MM.1S (cell line): ENCODE data around the gene CHCHD3.

Experiments
- DNase-seq: peaks from one replicate; pipeline ENCODE4 v3.0.0-alpha.2; 2015
- H2AFZ ChIP-seq: fragments of 300-600 bp; sonication (generic); 2 replicates; pipeline ENCODE4 v1.6.0; 2016; ENCODE audit warnings: antibody characterized with exemption, low read length
- H3F3A ChIP-seq: fragments of 300-600 bp; sonication (generic); 2 replicates; pipeline ENCODE4 v1.6.1; 2016; ENCODE audit warnings: mild to moderate bottlenecking, antibody characterized with exemption, low read length, moderate library complexity, mixed read lengths; ENCODE audit not compliant: insufficient read depth
- H3K27ac ChIP-seq: fragments of 300-600 bp; sonication (generic); 2 replicates; pipeline ENCODE4 v1.5.1; 2016; ENCODE audit warnings: mild to moderate bottlenecking, low read length
- H3K27me3 ChIP-seq: fragments of 300-600 bp; sonication (generic); replicated peaks from 2 replicates; pipeline ENCODE4 v1.6.0; 2016; ENCODE audit warnings: low read length; ENCODE audit not compliant: insufficient read depth
- H3K36me3 ChIP-seq: fragments of 300-600 bp; sonication (generic); replicated peaks from 2 replicates; pipeline ENCODE4 v1.6.1; 2016; ENCODE audit warnings: mild to moderate bottlenecking, low read length, mixed read lengths; ENCODE audit not compliant: insufficient read depth
- H3K4me1 ChIP-seq: fragments of 300-600 bp; sonication (generic); 2 replicates; pipeline ENCODE4 v1.6.1; 2016; ENCODE audit warnings: low read length, mixed read lengths
- H3K4me2 ChIP-seq: fragments of 300-600 bp; sonication (generic); 2 replicates; pipeline ENCODE4 v1.6.0; 2016; ENCODE audit warnings: low read depth, low read length
- H3K4me3 ChIP-seq: fragments of 300-600 bp; sonication (generic); 2 replicates; pipeline ENCODE4 v1.5.1; 2016; ENCODE audit warnings: low read length, mixed read lengths
- H3K79me2 ChIP-seq: fragments of 300-600 bp; sonication (generic); 2 replicates; pipeline ENCODE4 v1.6.1; 2016; ENCODE audit warnings: mixed run types, low read length, mixed read lengths
- H3K9ac ChIP-seq: fragments of 300-600 bp; sonication (generic); 2 replicates; pipeline ENCODE4 v1.6.1; 2016; ENCODE audit warnings: low read length, mixed read lengths
- H3K9me2 ChIP-seq: fragments of 300-600 bp; sonication (generic); replicated peaks from 2 replicates; pipeline ENCODE4 v1.6.1; 2016; ENCODE audit warnings: mild to moderate bottlenecking, low read length, mixed read lengths; ENCODE audit not compliant: insufficient read depth
- H3K9me3 ChIP-seq: fragments of 300-600 bp; sonication (generic); replicated peaks from 2 replicates; pipeline ENCODE4 v1.6.1; 2016; ENCODE audit warnings: mild to moderate bottlenecking, low read length, mixed read lengths; ENCODE audit not compliant: insufficient read depth
- H4K20me1 ChIP-seq: fragments of 300-600 bp; sonication (generic); 2 replicates; pipeline ENCODE4 v1.6.1; 2016; ENCODE audit warnings: mild to moderate bottlenecking, low read length, moderate library complexity, mixed read lengths; ENCODE audit not compliant: insufficient read depth
- EZH2 ChIP-seq: fragments of 300-600 bp; sonication (generic); optimal IDR thresholded peaks from 2 replicates; pipeline ENCODE3; 2017; ENCODE audit warnings: low read depth, mild to moderate bottlenecking, antibody characterized with exemption, low read length, mixed read lengths
- EZH2phosphoT487 ChIP-seq: fragments of 300-600 bp; sonication (generic); IDR thresholded peaks from 2 replicates; pipeline ENCODE4 v1.6.1; 2018; ENCODE audit warnings: antibody characterized with exemption, low read length
- TF ChIP-seq, protein P1 (sequence below): fragments of 300-600 bp; sonication (generic); IDR thresholded peaks from 2 replicates; pipeline ENCODE4 v1.5.1; 2016; ENCODE audit warnings: antibody characterized with exemption, low read length, mixed read lengths

CHCHD3 gene

DNA sequence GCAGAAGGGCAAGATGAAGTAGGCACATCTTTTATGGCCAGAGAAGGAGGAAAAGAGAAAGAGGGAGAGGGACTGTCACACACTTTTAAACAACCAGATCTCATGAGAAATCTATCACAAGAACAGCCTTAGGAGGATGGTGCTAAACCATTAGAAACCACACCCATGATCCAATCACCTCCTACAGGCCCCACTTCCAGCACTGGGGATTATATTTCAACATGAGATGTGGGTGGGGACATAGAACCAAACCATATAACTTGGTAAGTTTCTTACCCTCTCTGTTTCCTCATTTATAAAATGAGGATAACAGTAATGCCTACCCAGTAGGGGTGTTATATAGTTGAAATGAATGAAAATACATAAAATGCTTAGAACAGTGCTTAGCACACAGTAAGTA lies 66.0 kb downstream of the CHCHD3 start:
- Histone ChIP-seq H3K79me2 (peaks cover 73% of the 10 kb centered on the region), H3F3A (no peaks in the 10 kb centered on the region), H3K9ac (no peak overlapping the region), H3K4me3 (no peak overlapping the region), H3K27me3 (no peaks in the 10 kb centered on the region), H4K20me1 (no peaks in the 10 kb centered on the region), H3K9me2 (no peaks in the 10 kb centered on the region), H2AFZ (no peak overlapping the region), H3K36me3 (no peaks in the 10 kb centered on the region), H3K4me1 (peaks cover 16% of the 10 kb centered on the region), H3K27ac (no peak overlapping the region), H3K9me3 (no peaks in the 10 kb centered on the region), H3K4me2 (no peak overlapping the region)
- no peak for TF ChIP-seq EZH2
- TF ChIP-seq, protein P1, sequence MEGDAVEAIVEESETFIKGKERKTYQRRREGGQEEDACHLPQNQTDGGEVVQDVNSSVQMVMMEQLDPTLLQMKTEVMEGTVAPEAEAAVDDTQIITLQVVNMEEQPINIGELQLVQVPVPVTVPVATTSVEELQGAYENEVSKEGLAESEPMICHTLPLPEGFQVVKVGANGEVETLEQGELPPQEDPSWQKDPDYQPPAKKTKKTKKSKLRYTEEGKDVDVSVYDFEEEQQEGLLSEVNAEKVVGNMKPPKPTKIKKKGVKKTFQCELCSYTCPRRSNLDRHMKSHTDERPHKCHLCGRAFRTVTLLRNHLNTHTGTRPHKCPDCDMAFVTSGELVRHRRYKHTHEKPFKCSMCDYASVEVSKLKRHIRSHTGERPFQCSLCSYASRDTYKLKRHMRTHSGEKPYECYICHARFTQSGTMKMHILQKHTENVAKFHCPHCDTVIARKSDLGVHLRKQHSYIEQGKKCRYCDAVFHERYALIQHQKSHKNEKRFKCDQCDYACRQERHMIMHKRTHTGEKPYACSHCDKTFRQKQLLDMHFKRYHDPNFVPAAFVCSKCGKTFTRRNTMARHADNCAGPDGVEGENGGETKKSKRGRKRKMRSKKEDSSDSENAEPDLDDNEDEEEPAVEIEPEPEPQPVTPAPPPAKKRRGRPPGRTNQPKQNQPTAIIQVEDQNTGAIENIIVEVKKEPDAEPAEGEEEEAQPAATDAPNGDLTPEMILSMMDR: no peak
- no peak for TF ChIP-seq EZH2phosphoT487
- no peak for DNase-seq

DNA sequence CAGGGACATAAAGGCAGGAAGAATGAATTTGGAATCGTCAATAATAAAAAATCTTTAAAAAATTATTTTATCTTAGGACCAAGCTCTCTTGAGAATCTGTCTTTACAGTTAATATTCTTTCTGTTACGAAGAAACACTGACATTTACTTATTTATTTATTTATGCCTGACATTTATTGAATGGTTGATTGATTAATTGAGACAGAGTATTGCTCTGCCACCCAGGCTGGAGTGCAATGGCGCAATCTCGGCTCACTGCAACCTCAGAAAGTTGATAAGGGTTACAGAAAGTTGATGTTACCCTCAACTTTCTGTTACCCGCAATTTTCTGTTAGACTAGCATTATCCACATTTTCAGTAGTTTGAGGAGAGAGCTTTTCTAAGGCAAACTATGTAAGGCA lies 70.1 kb downstream of the CHCHD3 start:
- H3K4me1 ChIP-seq: no peaks in the 10 kb centered on the region
- no peak overlapping the region for H3K4me3 ChIP-seq
- no peak for TF ChIP-seq EZH2
- TF ChIP-seq, protein P1: no peak
- H3K9me2 ChIP-seq: no peaks in the 10 kb centered on the region
- DNase-seq: no peak
- H3K9me3 ChIP-seq: no peaks in the 10 kb centered on the region
- H4K20me1 ChIP-seq: no peaks in the 10 kb centered on the region
- no peak overlapping the region for H2AFZ ChIP-seq
- H3K4me2 ChIP-seq: no peak overlapping the region
- no peaks in the 10 kb centered on the region for H3K27me3 ChIP-seq
- H3K36me3 ChIP-seq: no peaks in the 10 kb centered on the region
- H3K9ac ChIP-seq: no peak overlapping the region
- no peaks in the 10 kb centered on the region for H3F3A ChIP-seq
- H3K79me2 ChIP-seq: peaks cover 86% of the 10 kb centered on the region
- H3K27ac ChIP-seq: no peak overlapping the region

DNA sequence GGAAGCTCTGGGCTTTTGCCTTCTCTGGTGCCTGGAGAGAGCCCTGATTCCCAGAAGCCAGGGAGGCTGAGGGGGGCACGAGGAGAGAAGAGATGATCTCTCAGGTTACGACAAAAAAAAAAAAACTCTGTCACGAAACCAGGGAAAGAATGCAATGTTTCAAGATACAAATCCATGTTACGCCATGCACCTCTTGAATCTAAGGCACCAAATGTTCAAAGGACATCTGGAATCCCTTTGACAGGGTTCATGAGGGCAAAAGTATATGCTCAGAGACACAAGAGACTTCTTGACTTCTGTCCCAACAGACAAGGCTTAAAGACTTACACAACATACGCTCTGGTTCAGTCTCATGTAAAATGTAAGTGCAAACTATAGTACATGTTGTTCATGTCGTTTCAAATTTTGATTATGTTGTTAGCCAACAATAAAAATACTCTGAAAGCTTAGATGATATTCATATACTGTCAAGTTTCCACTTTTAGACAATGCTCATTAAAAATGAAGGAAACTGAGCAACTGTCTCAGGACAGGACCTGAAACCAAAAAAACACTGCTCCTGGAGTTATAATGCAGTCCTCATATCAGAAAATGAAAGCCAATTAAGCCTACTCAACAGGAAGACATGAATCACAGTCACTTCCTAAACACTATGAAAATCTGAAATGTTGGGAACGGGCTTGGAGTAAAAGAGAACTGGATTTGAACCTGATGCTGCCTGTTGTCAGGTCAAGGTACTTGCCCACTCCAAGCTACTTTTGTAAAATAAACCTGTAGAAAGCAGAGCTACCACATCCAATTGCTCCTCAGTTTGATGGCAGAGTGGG lies 72.3 kb downstream of the CHCHD3 start:
- Histone ChIP-seq H3F3A (no peaks in the 10 kb centered on the region; the same call in 1 of the 2 replicates), H3K36me3 (no peaks in the 10 kb centered on the region), H3K27me3 (no peaks in the 10 kb centered on the region), H3K4me1 (no peaks in the 10 kb centered on the region), H3K27ac (no peak overlapping the region), H3K9me3 (no peaks in the 10 kb centered on the region), H3K9me2 (no peaks in the 10 kb centered on the region), H3K4me3 (no peak overlapping the region), H4K20me1 (no peaks in the 10 kb centered on the region), H3K4me2 (no peak overlapping the region), H2AFZ (no peak overlapping the region), H3K79me2 (peaks cover 85% of the 10 kb centered on the region), H3K9ac (no peak overlapping the region)
- no peak for DNase-seq
- TF ChIP-seq EZH2: no peak
- no peak for TF ChIP-seq EZH2phosphoT487
- TF ChIP-seq, protein P1: no peak
